Hepatocyte (in vitro differentiated cells): ENCODE results near the gene IL1R1. TPM values are rescaled to one million over a fixed set of nuclear protein-coding genes. Genes with fewer than 3 reads are reported as not detected.

Experiments
- DNase-seq: peaks from one replicate; pipeline ENCODE4 v3.0.0-alpha.2; 2016; ENCODE audit warnings: low spot score
- H2AFZ ChIP-seq: fragments of 200-600 bp; sonication (generic); 2 replicates; pipeline ENCODE4 v1.6.0; 2016; ENCODE audit warnings: antibody characterized with exemption, mild to moderate bottlenecking
- H3K27ac ChIP-seq: fragments of 200-600 bp; sonication (generic); 2 replicates; pipeline ENCODE4 v1.5.1; 2016; ENCODE audit warnings: mild to moderate bottlenecking
- H3K27me3 ChIP-seq: fragments of 200-600 bp; sonication (generic); 2 replicates; pipeline ENCODE4 v1.6.1; 2016
- H3K36me3 ChIP-seq: fragments of 200-600 bp; sonication (generic); replicated peaks from 2 replicates; pipeline ENCODE4 v1.5.1; 2016; ENCODE audit warnings: low read depth; ENCODE audit not compliant: insufficient read depth
- H3K4me1 ChIP-seq: fragments of 200-600 bp; sonication (generic); 2 replicates; pipeline ENCODE4 v1.5.1; 2016; ENCODE audit warnings: mild to moderate bottlenecking, moderate library complexity; ENCODE audit not compliant: insufficient read depth
- H3K4me2 ChIP-seq: fragments of 200-600 bp; sonication (generic); 2 replicates; pipeline ENCODE4 v1.6.0; 2016
- H3K4me3 ChIP-seq: fragments of 200-600 bp; sonication (generic); 2 replicates; pipeline ENCODE4 v1.5.1; 2016; ENCODE audit warnings: mild to moderate bottlenecking
- H3K79me2 ChIP-seq: fragments of 200-600 bp; sonication (generic); 2 replicates; pipeline ENCODE4 v1.6.0; 2017; ENCODE audit warnings: mild to moderate bottlenecking
- H3K9me2 ChIP-seq: fragments of 200-600 bp; sonication (generic); replicated peaks from 2 replicates; pipeline ENCODE4 v1.6.0; 2017; ENCODE audit warnings: mild to moderate bottlenecking; ENCODE audit not compliant: insufficient read depth
- H3K9me3 ChIP-seq: fragments of 200-600 bp; sonication (generic); 2 replicates; pipeline ENCODE4 v1.5.1; 2016; ENCODE audit warnings: low read depth, mild to moderate bottlenecking
- H4K20me1 ChIP-seq: fragments of 200-600 bp; sonication (generic); 2 replicates; pipeline ENCODE4 v1.6.0; 2016; ENCODE audit warnings: mild to moderate bottlenecking; ENCODE audit not compliant: insufficient read depth, poor library complexity, severe bottlenecking
- EZH2 ChIP-seq: fragments of 200-600 bp; sonication (generic); IDR thresholded peaks from 2 replicates; pipeline ENCODE4 v1.6.1; 2016; ENCODE audit warnings: antibody characterized with exemption, mild to moderate bottlenecking, borderline replicate concordance
- EZH2phosphoT487 ChIP-seq: fragments of 200-600 bp; sonication (generic); IDR thresholded peaks from one replicate; pipeline ENCODE4 v1.6.1; 2018; ENCODE audit warnings: antibody characterized with exemption, mild to moderate bottlenecking, low read depth, moderate library complexity; ENCODE audit not compliant: unreplicated experiment, severe bottlenecking
- WGBS: methylation state at CpG from one replicate; pipeline ENCODE4 v1.1.6; 2016; ENCODE audit warnings: low lambda C conversion rate; ENCODE audit errors: missing lambda C conversion rate; 5-methylcytosine and 5-hydroxymethylcytosine counted together
- polyA plus RNA-seq: library from polyadenylated mRNA; unstranded; fragments of >200 nt; fragmentation: Nextera tagmentation; extraction: Ambion mirVana; gene quantifications from 2 replicates; pipeline ENCODE4 v1.2.1, GENCODE V29; 2016
- total RNA-seq: library from RNA; depleted of rRNA; stranded (reverse); fragments of >200 nt; gene quantifications from 2 replicates; pipeline ENCODE4 v1.2.3, GENCODE V29; 2014
- TF ChIP-seq, protein P1 (sequence below): fragments of 200-600 bp; sonication (generic); IDR thresholded peaks from 2 replicates; pipeline ENCODE4 v1.5.1; 2016; ENCODE audit warnings: antibody characterized with exemption, mild to moderate bottlenecking; ENCODE audit not compliant: poor library complexity

The IL1R1 gene, protein sequence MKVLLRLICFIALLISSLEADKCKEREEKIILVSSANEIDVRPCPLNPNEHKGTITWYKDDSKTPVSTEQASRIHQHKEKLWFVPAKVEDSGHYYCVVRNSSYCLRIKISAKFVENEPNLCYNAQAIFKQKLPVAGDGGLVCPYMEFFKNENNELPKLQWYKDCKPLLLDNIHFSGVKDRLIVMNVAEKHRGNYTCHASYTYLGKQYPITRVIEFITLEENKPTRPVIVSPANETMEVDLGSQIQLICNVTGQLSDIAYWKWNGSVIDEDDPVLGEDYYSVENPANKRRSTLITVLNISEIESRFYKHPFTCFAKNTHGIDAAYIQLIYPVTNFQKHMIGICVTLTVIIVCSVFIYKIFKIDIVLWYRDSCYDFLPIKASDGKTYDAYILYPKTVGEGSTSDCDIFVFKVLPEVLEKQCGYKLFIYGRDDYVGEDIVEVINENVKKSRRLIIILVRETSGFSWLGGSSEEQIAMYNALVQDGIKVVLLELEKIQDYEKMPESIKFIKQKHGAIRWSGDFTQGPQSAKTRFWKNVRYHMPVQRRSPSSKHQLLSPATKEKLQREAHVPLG
- 66.8 and 72.8 TPM in 2 replicates for total RNA-seq
- polyA plus RNA-seq: 46.4 and 49.6 TPM in 2 replicates

GRCh38 chr2:102141970-102142828 lies at the start of gene IL1R1:
Gene IL1R1, plus strand, starts transcription at chr2:102142746. Its CDS starts 14,979 bp downstream, at chr2:102157725.
- H3K9me3 ChIP-seq: peaks cover 4% of the 10 kb centered on the region
- H3K27me3 ChIP-seq: no peaks in the 10 kb centered on the region
- H3K27ac ChIP-seq: peak within 1 kb of the TSS; percentile 98
- WGBS: 9% methylated on average over 54 of the region's 65 CpGs
- peak within 1 kb of the TSS; percentile 69 for H2AFZ ChIP-seq
- H3K9me2 ChIP-seq: no peaks in the 10 kb centered on the region
- DNase-seq: peak; percentile 94
- no peak for TF ChIP-seq EZH2
- TF ChIP-seq, protein P1, sequence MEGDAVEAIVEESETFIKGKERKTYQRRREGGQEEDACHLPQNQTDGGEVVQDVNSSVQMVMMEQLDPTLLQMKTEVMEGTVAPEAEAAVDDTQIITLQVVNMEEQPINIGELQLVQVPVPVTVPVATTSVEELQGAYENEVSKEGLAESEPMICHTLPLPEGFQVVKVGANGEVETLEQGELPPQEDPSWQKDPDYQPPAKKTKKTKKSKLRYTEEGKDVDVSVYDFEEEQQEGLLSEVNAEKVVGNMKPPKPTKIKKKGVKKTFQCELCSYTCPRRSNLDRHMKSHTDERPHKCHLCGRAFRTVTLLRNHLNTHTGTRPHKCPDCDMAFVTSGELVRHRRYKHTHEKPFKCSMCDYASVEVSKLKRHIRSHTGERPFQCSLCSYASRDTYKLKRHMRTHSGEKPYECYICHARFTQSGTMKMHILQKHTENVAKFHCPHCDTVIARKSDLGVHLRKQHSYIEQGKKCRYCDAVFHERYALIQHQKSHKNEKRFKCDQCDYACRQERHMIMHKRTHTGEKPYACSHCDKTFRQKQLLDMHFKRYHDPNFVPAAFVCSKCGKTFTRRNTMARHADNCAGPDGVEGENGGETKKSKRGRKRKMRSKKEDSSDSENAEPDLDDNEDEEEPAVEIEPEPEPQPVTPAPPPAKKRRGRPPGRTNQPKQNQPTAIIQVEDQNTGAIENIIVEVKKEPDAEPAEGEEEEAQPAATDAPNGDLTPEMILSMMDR: no peak
- TF ChIP-seq EZH2phosphoT487: no peak
- peaks cover 17% of the 10 kb centered on the region for H3K4me1 ChIP-seq
- no peaks in the 10 kb centered on the region for H3K36me3 ChIP-seq
- H3K4me2 ChIP-seq: peak within 1 kb of the TSS; percentile 92
- H3K4me3 ChIP-seq: peak within 1 kb of the TSS; percentile 77
- peaks cover 44% of the 10 kb centered on the region for H3K79me2 ChIP-seq
- no peaks in the 10 kb centered on the region for H4K20me1 ChIP-seq

DNA sequence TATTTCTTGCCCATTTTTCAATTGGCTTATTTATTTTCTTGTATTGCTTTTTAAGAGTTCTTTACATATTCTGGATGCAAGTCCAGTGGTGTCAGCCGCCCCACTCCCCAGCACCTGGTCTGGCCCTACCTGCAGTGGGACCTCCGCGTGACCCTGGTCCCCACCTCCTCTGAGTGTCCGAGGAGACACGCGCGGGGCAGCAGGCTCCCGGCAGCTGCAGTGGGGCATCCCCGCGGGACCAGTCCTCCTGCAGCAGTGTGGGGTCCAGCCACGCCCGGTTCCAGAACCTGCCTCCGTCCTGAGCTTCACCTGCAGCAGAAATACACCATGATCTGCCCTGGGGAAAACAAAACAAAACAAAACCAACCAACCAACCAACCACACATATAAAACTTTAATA lies 48.9 kb upstream of the IL1R1 start:
- H3K4me1 ChIP-seq: peaks cover 6% of the 10 kb centered on the region

GRCh38 chr2:102094917-102095316 lies 47.6 kb upstream of the IL1R1 start:
- no peaks in the 10 kb centered on the region for H3K79me2 ChIP-seq

More for the DNA sequence above, 48.9 kb upstream of the IL1R1 start:
- WGBS: 96% methylated on average over 12 of the region's 13 CpGs
- no peaks in the 10 kb centered on the region for H3K9me2 ChIP-seq
- no peaks in the 10 kb centered on the region for H3K27me3 ChIP-seq
- TF ChIP-seq EZH2: no peak
- TF ChIP-seq EZH2phosphoT487: no peak
- TF ChIP-seq, protein P1: no peak
- no peak overlapping the region for H3K4me2 ChIP-seq
- H3K36me3 ChIP-seq: peaks cover 3% of the 10 kb centered on the region
- H3K27ac ChIP-seq: no peak overlapping the region
- H3K79me2 ChIP-seq: no peaks in the 10 kb centered on the region
- H3K9me3 ChIP-seq: no peaks in the 10 kb centered on the region
- no peak for DNase-seq
- no peaks in the 10 kb centered on the region for H4K20me1 ChIP-seq
- H3K4me3 ChIP-seq: no peak overlapping the region
- no peak overlapping the region for H2AFZ ChIP-seq

More at GRCh38 chr2:102094917-102095316, 47.6 kb upstream of the IL1R1 start:
- Histone ChIP-seq H3K4me3 (no peak overlapping the region), H3K9me3 (no peaks in the 10 kb centered on the region), H3K4me2 (no peak overlapping the region), H3K4me1 (peaks cover 10% of the 10 kb centered on the region), H3K36me3 (peaks cover 3% of the 10 kb centered on the region), H3K27ac (peak overlapping the region; percentile 67), H2AFZ (no peak overlapping the region), H3K9me2 (no peaks in the 10 kb centered on the region), H4K20me1 (no peaks in the 10 kb centered on the region), H3K27me3 (no peaks in the 10 kb centered on the region)
- TF ChIP-seq, protein P1: no peak
- TF ChIP-seq EZH2 (no peak), EZH2phosphoT487 (no peak)
- 49% methylated on average over 4 of the region's 4 CpGs for WGBS
- DNase-seq: peak; percentile 86
